Breast epithelium (tissue), 3 donors: ENCODE data around the gene SNHG17. TPM values are rescaled to one million over a fixed set of nuclear protein-coding genes. Genes with fewer than 3 reads are reported as not detected.

Source experiments
- total RNA-seq, 3 donors: library from RNA; depleted of rRNA; stranded (reverse); fragments of >200 nt; gene quantifications; one replicate each; pipeline ENCODE4 v1.1.0, GENCODE V29; 2016

SNHG17 gene
- total RNA-seq, 3 donors from 2014 or later: 14.2 to 25.2 (median 24.6) TPM

Other genes starting within 250 kb of the SNHG17 start
- 1 to 10 TPM; 2.1 to 5.1 (median 4.3) TPM for gene KIAA1755, start 174.6 kb downstream of the SNHG17 start, total RNA-seq
- gene BPI, start 131.2 kb downstream of the SNHG17 start, total RNA-seq: under 1 TPM in 1 of 3 donors, not detected in 2; 0.59 TPM
- gene LBP, start 88.8 kb downstream of the SNHG17 start, total RNA-seq: 10 to 100 TPM in 1 of 3 donors, 1 to 10 TPM in 1, under 1 TPM in 1; 0.73 to 15.0 (median 3.9) TPM
- gene RALGAPB, start 37.5 kb upstream of the SNHG17 start, total RNA-seq: 10 to 100 TPM; 32.8 to 73.6 (median 58.0) TPM
- not detected for gene ADIG, start 145.9 kb upstream of the SNHG17 start, total RNA-seq
- 10 to 100 TPM in 2 of 3 donors, not detected in 1; 33.8 to 35.9 TPM for gene ARHGAP40, start 166.5 kb upstream of the SNHG17 start, total RNA-seq